ENCODE data around the gene AGRN. TPM values are rescaled to one million over a fixed set of nuclear protein-coding genes. Genes with fewer than 3 reads are reported as not detected.
"Not testable (repeated sequence)": the region's sequence is repeated elsewhere in the genome, so short reads cannot be mapped to it uniquely, and the experiment has no call there.

Gene AGRN
- total RNA-seq, 1 experiment from 2014 or later, result 175 TPM

GRCh38 chr1:1065265-1065939 is 45.5 kb downstream of the AGRN start:
- Histone ChIP-seq H4K5ac (ENCODE audit: insufficient read length, low read depth, low read length) (no peak overlapping the region), H3K18ac (ENCODE audit: insufficient read length, low read depth, low read length) (no peak overlapping the region), H2BK20ac (ENCODE audit: low read depth, low read length, poor library complexity, severe bottlenecking) (no peak overlapping the region), H2AFZ (ENCODE audit: low read length) (no peak overlapping the region), H3T11ph (ENCODE audit: low read length) (no peak overlapping the region), H4K91ac (ENCODE audit: insufficient read length, low read depth, low read length) (no peak overlapping the region), H2BK12ac (ENCODE audit: insufficient read length, low read depth, low read length) (no peak overlapping the region), H3K79me2 (ENCODE audit: insufficient read depth, low read length) (no peaks in the 10 kb centered on the region), H2BK5ac (ENCODE audit: insufficient read length, low read length) (no peak overlapping the region), H3K56ac (ENCODE audit: insufficient read length, low read depth, low read length) (no peak overlapping the region), H3K9ac (ENCODE audit: extremely low read depth, insufficient read length, low read length) (no peak overlapping the region), H4K8ac (replicated peaks; ENCODE audit: insufficient read length, low read depth, low read length) (no peak overlapping the region), H2AK5ac (ENCODE audit: insufficient read length, low read length) (no peak overlapping the region), H3K79me1 (ENCODE audit: insufficient read depth, low read depth, low read length, poor library complexity, severe bottlenecking) (no peaks in the 10 kb centered on the region), H3K27ac (ENCODE audit: insufficient read length, low read depth, low read length) (no peak overlapping the region), H3K23me2 (ENCODE audit: insufficient read length, low read depth, low read length, poor library complexity, severe bottlenecking) (peaks cover 3% of the 10 kb centered on the region), H3K4me2 (ENCODE audit: insufficient read depth, insufficient read length, low read length) (no peak overlapping the region), H4K20me1 (ENCODE audit: control insufficient read depth, insufficient read depth, insufficient read length) (no peaks in the 10 kb centered on the region), H2BK120ac (ENCODE audit: low read depth, low read length, poor library complexity, severe bottlenecking) (no peak overlapping the region), H3K9me3 (ENCODE audit: control insufficient read depth, low read depth, low read length) (no peaks in the 10 kb centered on the region), H3K23ac (ENCODE audit: insufficient read length, low read depth, low read length) (no peak overlapping the region), H2BK15ac (ENCODE audit: low read depth, low read length) (no peak overlapping the region), H3K27me3 (ENCODE audit: insufficient read depth, low read length) (no peaks in the 10 kb centered on the region; the same call in 1 of the 2 replicates), H3K4me1 (ENCODE audit: insufficient read depth, low read length) (no peaks in the 10 kb centered on the region), H3K14ac (ENCODE audit: insufficient read depth, low read length) (no peak overlapping the region; the same call in 1 of the 2 replicates), H3K4ac (ENCODE audit: low read depth, low read length) (no peak overlapping the region)
- no peak overlapping the region; a peak in 1 of 7 replicates for H3K27ac Mint-ChIP-seq
- no peaks in the 10 kb centered on the region for H3K36me3 Mint-ChIP-seq (ENCODE audit: insufficient read depth in 1 of 3, low read depth in 3 of 3)
- WGBS (ENCODE audit: extremely low coverage, insufficient read length, low lambda C conversion rate), result no CpG with 5 or more reads among the region's 20 CpGs
- no peak for DNase-seq
- peak overlapping the region in 1 of 2 experiments; percentile 5; a peak in 1 of 5 replicates for H3K4me3 Mint-ChIP-seq
- peaks cover 55% of the 10 kb centered on the region for H3K27me3 Mint-ChIP-seq (ENCODE audit: low read depth)
- no peaks in the 10 kb centered on the region for H3K9me3 Mint-ChIP-seq
- TF ChIP-seq, protein P1, sequence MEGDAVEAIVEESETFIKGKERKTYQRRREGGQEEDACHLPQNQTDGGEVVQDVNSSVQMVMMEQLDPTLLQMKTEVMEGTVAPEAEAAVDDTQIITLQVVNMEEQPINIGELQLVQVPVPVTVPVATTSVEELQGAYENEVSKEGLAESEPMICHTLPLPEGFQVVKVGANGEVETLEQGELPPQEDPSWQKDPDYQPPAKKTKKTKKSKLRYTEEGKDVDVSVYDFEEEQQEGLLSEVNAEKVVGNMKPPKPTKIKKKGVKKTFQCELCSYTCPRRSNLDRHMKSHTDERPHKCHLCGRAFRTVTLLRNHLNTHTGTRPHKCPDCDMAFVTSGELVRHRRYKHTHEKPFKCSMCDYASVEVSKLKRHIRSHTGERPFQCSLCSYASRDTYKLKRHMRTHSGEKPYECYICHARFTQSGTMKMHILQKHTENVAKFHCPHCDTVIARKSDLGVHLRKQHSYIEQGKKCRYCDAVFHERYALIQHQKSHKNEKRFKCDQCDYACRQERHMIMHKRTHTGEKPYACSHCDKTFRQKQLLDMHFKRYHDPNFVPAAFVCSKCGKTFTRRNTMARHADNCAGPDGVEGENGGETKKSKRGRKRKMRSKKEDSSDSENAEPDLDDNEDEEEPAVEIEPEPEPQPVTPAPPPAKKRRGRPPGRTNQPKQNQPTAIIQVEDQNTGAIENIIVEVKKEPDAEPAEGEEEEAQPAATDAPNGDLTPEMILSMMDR (conservative IDR thresholded peaks at IDR 0.05), result no peak
- peaks cover 10 to 20% of the 10 kb centered on the region in 2 experiments for H3K4me1 Mint-ChIP-seq

DNA sequence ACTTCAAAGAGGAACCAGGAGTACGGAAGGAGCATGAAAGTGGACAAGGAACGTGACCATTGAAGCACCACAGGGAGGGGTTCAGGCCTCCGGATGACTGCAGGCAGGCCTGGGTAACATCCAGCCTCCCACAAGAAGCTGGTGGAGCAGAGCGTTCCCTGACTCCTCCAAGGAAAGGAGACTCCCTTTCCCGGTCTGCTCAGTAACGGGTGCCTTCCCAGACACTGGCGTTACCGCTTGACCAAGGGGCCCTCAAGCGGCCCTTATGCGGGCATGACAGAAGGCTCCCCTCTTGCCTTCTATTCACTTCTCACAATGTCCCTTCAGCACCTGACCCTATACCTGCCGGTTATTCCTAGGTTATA is 46.0 kb downstream of the AGRN start:
- H3K27me3 Mint-ChIP-seq (ENCODE audit: low read depth), result peaks cover 53% of the 10 kb centered on the region
- no CpG with 5 or more reads among the region's 11 CpGs for WGBS (ENCODE audit: extremely low coverage, insufficient read length, low lambda C conversion rate)

More for the DNA sequence above, 46.0 kb downstream of the AGRN start:
- H3K27ac Mint-ChIP-seq; H3K79me1 ChIP-seq (ENCODE audit: insufficient read depth, low read depth, low read length, poor library complexity, severe bottlenecking); H3K23me2 ChIP-seq (ENCODE audit: insufficient read length, low read depth, low read length, poor library complexity, severe bottlenecking); H2AFZ ChIP-seq (ENCODE audit: low read length); H3K9ac ChIP-seq (ENCODE audit: extremely low read depth, insufficient read length, low read length); H3K4me2 ChIP-seq (ENCODE audit: insufficient read depth, insufficient read length, low read length); H3K27me3 ChIP-seq (ENCODE audit: insufficient read depth, low read length); H4K91ac ChIP-seq (ENCODE audit: insufficient read length, low read depth, low read length); H4K5ac ChIP-seq (ENCODE audit: insufficient read length, low read depth, low read length); H2AK5ac ChIP-seq (ENCODE audit: insufficient read length, low read length); H3K27ac ChIP-seq (ENCODE audit: insufficient read length, low read depth, low read length); H2BK15ac ChIP-seq (ENCODE audit: low read depth, low read length); H3K79me2 ChIP-seq (ENCODE audit: insufficient read depth, low read length); H3K56ac ChIP-seq (ENCODE audit: insufficient read length, low read depth, low read length); H3K4me3 Mint-ChIP-seq; H2BK20ac ChIP-seq (ENCODE audit: low read depth, low read length, poor library complexity, severe bottlenecking); H3K36me3 Mint-ChIP-seq (ENCODE audit: insufficient read depth in 1 of 3, low read depth in 3 of 3); H2BK120ac ChIP-seq (ENCODE audit: low read depth, low read length, poor library complexity, severe bottlenecking); H3K9me3 ChIP-seq (ENCODE audit: control insufficient read depth, low read depth, low read length); H3K4ac ChIP-seq (ENCODE audit: low read depth, low read length); H4K8ac ChIP-seq (replicated peaks; ENCODE audit: insufficient read length, low read depth, low read length); H3K23ac ChIP-seq (ENCODE audit: insufficient read length, low read depth, low read length); H3K18ac ChIP-seq (ENCODE audit: insufficient read length, low read depth, low read length); DNase-seq; H2BK5ac ChIP-seq (ENCODE audit: insufficient read length, low read length); H2BK12ac ChIP-seq (ENCODE audit: insufficient read length, low read depth, low read length); H3K9me3 Mint-ChIP-seq; H4K20me1 ChIP-seq (ENCODE audit: control insufficient read depth, insufficient read depth, insufficient read length); H3T11ph ChIP-seq (ENCODE audit: low read length); H3K14ac ChIP-seq (ENCODE audit: insufficient read depth, low read length); H3K4me1 ChIP-seq (ENCODE audit: insufficient read depth, low read length): not testable (repeated sequence)
- H3K4me1 Mint-ChIP-seq, result peaks cover 10 to 19% of the 10 kb centered on the region in 2 experiments

Data from H9 (cell line).